GM23338 (cell line): ENCODE data around the gene ZNF26. TPM values are rescaled to one million over a fixed set of nuclear protein-coding genes. Genes with fewer than 3 reads are reported as not detected.

ENCODE experiments used
- ATAC-seq: fragments of 200-7000 bp; cut with Tn5 transposase; 3 replicates; pipeline ENCODE4 v1.9.1; 2020
- DNase-seq: peaks from one replicate; pipeline ENCODE4 v3.0.0-alpha.2; 2015; ENCODE audit warnings: low spot score
- H2AFZ ChIP-seq: fragments of 200-600 bp; sonication (generic); 2 replicates; pipeline ENCODE4 v1.8.0; 2016; ENCODE audit warnings: antibody characterized with exemption, mild to moderate bottlenecking, moderate library complexity
- H3F3A ChIP-seq: fragments of 200-600 bp; sonication (generic); replicated peaks from 2 replicates; pipeline ENCODE4 v1.8.0; 2017; ENCODE audit warnings: antibody characterized with exemption, mixed run types, low read depth
- H3K27ac ChIP-seq: fragments of 200-600 bp; sonication (generic); 2 replicates; pipeline ENCODE4 v1.6.1; 2016; ENCODE audit warnings: low read depth
- H3K27me3 ChIP-seq: fragments of 200-600 bp; sonication (generic); 2 replicates; pipeline ENCODE4 v1.8.0; 2016; ENCODE audit warnings: mild to moderate bottlenecking, mixed run types, moderate library complexity; ENCODE audit not compliant: insufficient read depth
- H3K36me3 ChIP-seq: fragments of 200-600 bp; sonication (generic); 2 replicates; pipeline ENCODE4 v1.8.0; 2016; ENCODE audit warnings: mild to moderate bottlenecking; ENCODE audit not compliant: insufficient read depth
- H3K4me1 ChIP-seq: fragments of 200-600 bp; sonication (generic); 2 replicates; pipeline ENCODE4 v1.8.0; 2016; ENCODE audit warnings: mild to moderate bottlenecking, moderate library complexity; ENCODE audit not compliant: insufficient read depth
- H3K4me2 ChIP-seq: fragments of 200-600 bp; sonication (generic); 2 replicates; pipeline ENCODE4 v1.7.1; 2017; ENCODE audit warnings: mixed run types
- H3K4me3 ChIP-seq: fragments of 200-600 bp; sonication (generic); 2 replicates; pipeline ENCODE4 v1.6.1; 2016; ENCODE audit warnings: mixed run types
- H3K79me2 ChIP-seq: fragments of 200-600 bp; sonication (generic); replicated peaks from 2 replicates; pipeline ENCODE4 v1.8.0; 2017; ENCODE audit warnings: mild to moderate bottlenecking; ENCODE audit not compliant: insufficient read depth
- H3K9me2 ChIP-seq: fragments of 200-600 bp; sonication (generic); 2 replicates; pipeline ENCODE4 v1.8.0; 2017; ENCODE audit not compliant: insufficient read depth
- H4K20me1 ChIP-seq: fragments of 200-600 bp; sonication (generic); replicated peaks from 2 replicates; pipeline ENCODE4 v1.8.0; 2017; ENCODE audit warnings: mild to moderate bottlenecking; ENCODE audit not compliant: insufficient read depth
- H3K27ac Mint-ChIP-seq: 2 replicates; pipeline ENCODE4 v1.8.0; 2020; ENCODE audit warnings: inconsistent platforms, mild to moderate bottlenecking, moderate library complexity, mixed read lengths
- H3K27me3 Mint-ChIP-seq: 3 replicates; pipeline ENCODE4 v1.8.0; 2022; ENCODE audit warnings: low read depth, mild to moderate bottlenecking, moderate library complexity, mixed read lengths, inconsistent platforms; ENCODE audit not compliant: insufficient read depth, poor library complexity
- H3K36me3 Mint-ChIP-seq: 3 replicates; pipeline ENCODE4 v1.8.0; 2021; ENCODE audit warnings: low read depth, mild to moderate bottlenecking, inconsistent platforms, moderate library complexity, mixed read lengths
- H3K4me1 Mint-ChIP-seq: 3 replicates; pipeline ENCODE4 v1.8.0; 2020; ENCODE audit warnings: mild to moderate bottlenecking, inconsistent platforms, mixed read lengths
- H3K4me3 Mint-ChIP-seq: 3 replicates; pipeline ENCODE4 v1.8.0; 2021; ENCODE audit warnings: moderate library complexity, mild to moderate bottlenecking, inconsistent platforms, mixed read lengths
- H3K9me3 Mint-ChIP-seq: 3 replicates; pipeline ENCODE4 v1.8.0; 2020; ENCODE audit warnings: moderate library complexity, mild to moderate bottlenecking, inconsistent platforms, mixed read lengths
- CREB1 ChIP-seq: fragments of 250-450 bp; sonication (Bioruptor Pico); IDR thresholded peaks from 2 replicates; pipeline ENCODE4 v1.5.0; 2020; ENCODE audit warnings: low read depth, mild to moderate bottlenecking, moderate library complexity
- CTCF ChIP-seq, 2 experiments: fragments of 200-600 bp in 1 of 2; sonication (generic) in 1 of 2; conservative IDR thresholded peaks; 2 replicates each; pipeline versions ENCODE4 v1.5.1 to v1.6.1; 2016 to 2017; ENCODE audit warnings: antibody characterized with exemption in 2 of 2, low read depth in 2 of 2, mild to moderate bottlenecking in 2 of 2, moderate library complexity in 1 of 2
- ETS1 ChIP-seq: IDR thresholded peaks from 2 replicates; pipeline ENCODE4 v1.6.1; 2016; ENCODE audit warnings: antibody characterized with exemption
- EZH2 ChIP-seq: fragments of 200-600 bp; sonication (generic); IDR thresholded peaks from one replicate; pipeline ENCODE4 v1.8.0; 2017; ENCODE audit warnings: antibody characterized with exemption, mild to moderate bottlenecking, low read depth; ENCODE audit not compliant: unreplicated experiment
- EZH2phosphoT487 ChIP-seq: fragments of 200-600 bp; sonication (generic); IDR thresholded peaks from one replicate; pipeline ENCODE4 v1.8.1; 2018; ENCODE audit warnings: antibody characterized with exemption; ENCODE audit not compliant: unreplicated experiment
- JUNB ChIP-seq: IDR thresholded peaks from one replicate; pipeline ENCODE4 v1.6.1; 2016; ENCODE audit warnings: antibody characterized with exemption; ENCODE audit not compliant: unreplicated experiment
- NANOG ChIP-seq: IDR thresholded peaks from 2 replicates; pipeline ENCODE4 v1.6.1; 2016; ENCODE audit warnings: antibody characterized with exemption, borderline replicate concordance
- POLR2AphosphoS5 ChIP-seq: IDR thresholded peaks from 2 replicates; pipeline ENCODE4 v1.6.1; 2016; ENCODE audit warnings: antibody characterized with exemption, low read depth
- REST ChIP-seq: IDR thresholded peaks from one replicate; pipeline ENCODE4 v1.6.1; 2018; ENCODE audit warnings: antibody characterized with exemption; ENCODE audit not compliant: unreplicated experiment
- STAT1 ChIP-seq: IDR thresholded peaks from one replicate; pipeline ENCODE4 v1.6.1; 2016; ENCODE audit warnings: antibody characterized with exemption; ENCODE audit not compliant: unreplicated experiment
- ZNF114 ChIP-seq: fragments of 250-450 bp; sonication (Bioruptor Pico); IDR thresholded peaks from 2 replicates; pipeline ENCODE4 v1.5.0; 2020; ENCODE audit warnings: mild to moderate bottlenecking, moderate library complexity
- ZNF331 ChIP-seq: fragments of 250-450 bp; sonication (Bioruptor Pico); IDR thresholded peaks from 2 replicates; pipeline ENCODE4 v1.5.0; 2020; ENCODE audit warnings: low read depth, mild to moderate bottlenecking, moderate library complexity
- ZNF462 ChIP-seq: fragments of 250-450 bp; sonication (Bioruptor Pico); IDR thresholded peaks from 2 replicates; pipeline ENCODE4 v1.5.0; 2020; ENCODE audit warnings: mild to moderate bottlenecking, moderate library complexity
- polyA plus RNA-seq: library from polyadenylated mRNA; unstranded; fragments of >200 nt; fragmentation: Nextera tagmentation; extraction: Ambion mirVana; gene quantifications from 2 replicates; pipeline ENCODE4 v1.2.1, GENCODE V29; 2016
- total RNA-seq: library from RNA; depleted of rRNA; stranded (reverse); fragments of >200 nt; shearing (Covaris generic); gene quantifications from 2 replicates; pipeline ENCODE4 v1.2.3, GENCODE V29; 2014

The ZNF26 gene
- total and polyA plus RNA-seq, 2 experiments from 2014 or later = 4.8 to 18.9 TPM

GRCh38 chr12:132952371-132953162, 33.6 kb upstream of the ZNF26 start:
- no peak overlapping the region for H3K4me2 ChIP-seq
- ATAC-seq (no peak), DNase-seq (no peak)
- peaks cover 63% of the 10 kb centered on the region for H3K36me3 Mint-ChIP-seq
- no peaks in the 10 kb centered on the region for H3K36me3 ChIP-seq
- TF ChIP-seq REST = no peak
- no peak for TF ChIP-seq CTCF (conservative IDR thresholded peaks at IDR 0.05; ENCODE audit: low read depth in 2 of 2)
- TF ChIP-seq JUNB = no peak
- TF ChIP-seq EZH2phosphoT487 = no peak
- TF ChIP-seq CREB1 (CRISPR knock-in tag) = no peak
- TF ChIP-seq STAT1 = no peak
- no peak for TF ChIP-seq ZNF114 (CRISPR knock-in tag)
- no peak for TF ChIP-seq POLR2AphosphoS5
- TF ChIP-seq ZNF462 (CRISPR knock-in tag) = no peak
- TF ChIP-seq EZH2 = no peak
- no peak for TF ChIP-seq NANOG
- no peak for TF ChIP-seq ZNF331 (CRISPR knock-in tag)
- TF ChIP-seq ETS1 = no peak
- no peak overlapping the region for H3K4me3 Mint-ChIP-seq
- H3K27me3 ChIP-seq = no peaks in the 10 kb centered on the region
- H3K27ac ChIP-seq = no peak overlapping the region
- no peak overlapping the region for H3K27ac Mint-ChIP-seq
- peaks cover 14% of the 10 kb centered on the region for H3K9me3 Mint-ChIP-seq
- peaks cover 11% of the 10 kb centered on the region for H3K4me1 Mint-ChIP-seq
- H4K20me1 ChIP-seq = no peaks in the 10 kb centered on the region
- peaks cover 21% of the 10 kb centered on the region for H3K27me3 Mint-ChIP-seq
- H2AFZ ChIP-seq = no peak overlapping the region
- H3F3A ChIP-seq = peaks cover 22% of the 10 kb centered on the region
- no peak overlapping the region for H3K4me3 ChIP-seq
- no peaks in the 10 kb centered on the region for H3K9me2 ChIP-seq
- H3K4me1 ChIP-seq = peaks cover 5% of the 10 kb centered on the region; the same call in 1 of the 2 replicates
- peaks cover 32% of the 10 kb centered on the region for H3K79me2 ChIP-seq
